Airway epithelial cell (primary cell): ENCODE data around the gene SAV1. TPM values are rescaled to one million over a fixed set of nuclear protein-coding genes. Genes with fewer than 3 reads are reported as not detected.

Experiments used
- total RNA-seq: library from RNA; depleted of rRNA; stranded (reverse); fragments of >200 nt; gene quantifications from 2 replicates; pipeline ENCODE4 v1.2.3, GENCODE V29; 2015

Gene SAV1
- 11.8 and 16.9 TPM in 2 replicates for total RNA-seq

GRCh38 chr14:50667996-50668825, at the start of gene SAV1:
SAV1 (minus strand) TSS chr14:50668306; CDS start chr14:50667967, 339 bp downstream.

Other genes starting within 250 kb of the SAV1 start
- 55.6 and 78.0 TPM in 2 replicates for gene MAP4K5, start 135.7 kb downstream of the SAV1 start, total RNA-seq
- gene ATL1, start 108.2 kb downstream of the SAV1 start, total RNA-seq = 1.6 and 2.7 TPM in 2 replicates
- gene NIN, start 162.9 kb upstream of the SAV1 start, total RNA-seq = 11.4 and 16.6 TPM in 2 replicates
- gene ABHD12B, start 203.7 kb upstream of the SAV1 start, total RNA-seq = not detected in 2 replicates